OCI-LY1 (cell line): Measurements from ENCODE around the gene DDA1.

ENCODE experiments used
- H2AFZ ChIP-seq: fragments of 200-600 bp; sonication (generic), shearing (Covaris generic); 2 replicates; pipeline ENCODE4 v1.6.0; 2014; ENCODE audit warnings: antibody characterized with exemption, mild to moderate bottlenecking, low read length
- H3F3A ChIP-seq: fragments of 200-600 bp; sonication (generic), shearing (Covaris generic); 2 replicates; pipeline ENCODE4 v1.6.0; 2014; ENCODE audit warnings: mild to moderate bottlenecking, antibody characterized with exemption, low read length, moderate library complexity; ENCODE audit not compliant: insufficient read depth
- H3K27ac ChIP-seq: fragments of 200-600 bp; sonication (generic); 2 replicates; pipeline ENCODE4 v1.5.1; 2014; ENCODE audit warnings: low read length, mixed run types, mild to moderate bottlenecking, low read depth; ENCODE audit not compliant: poor library complexity, severe bottlenecking
- H3K27me3 ChIP-seq: fragments of 200-600 bp; sonication (generic); 2 replicates; pipeline ENCODE4 v1.6.0; 2014; ENCODE audit warnings: antibody characterized with exemption, mild to moderate bottlenecking, low read length, moderate library complexity; ENCODE audit not compliant: insufficient read depth
- H3K36me3 ChIP-seq: fragments of 200-600 bp; sonication (generic); 2 replicates; pipeline ENCODE4 v1.6.1; 2014; ENCODE audit warnings: mild to moderate bottlenecking, antibody characterized with exemption, low read length, moderate library complexity, mixed read lengths; ENCODE audit not compliant: insufficient read depth
- H3K4me1 ChIP-seq: fragments of 200-600 bp; sonication (generic); 2 replicates; pipeline ENCODE4 v1.5.1; 2014; ENCODE audit warnings: mild to moderate bottlenecking, low read length, moderate library complexity; ENCODE audit not compliant: insufficient read depth, severe bottlenecking
- H3K4me2 ChIP-seq: fragments of 200-600 bp; sonication (generic), shearing (Covaris generic); 2 replicates; pipeline ENCODE4 v1.6.1; 2014; ENCODE audit warnings: low read length
- H3K4me3 ChIP-seq: fragments of 200-600 bp; sonication (generic); 2 replicates; pipeline ENCODE4 v1.5.1; 2014; ENCODE audit warnings: low read length, low read depth, mild to moderate bottlenecking, mixed read lengths; ENCODE audit not compliant: poor library complexity, severe bottlenecking
- H3K79me2 ChIP-seq: fragments of 200-600 bp; shearing (Covaris generic); 2 replicates; pipeline ENCODE4 v1.6.1; 2016; ENCODE audit warnings: mixed run types, low read length, mixed read lengths; ENCODE audit not compliant: insufficient read depth
- H3K9ac ChIP-seq: fragments of 200-600 bp; sonication (generic), shearing (Covaris generic); 2 replicates; pipeline ENCODE4 v1.6.1; 2014; ENCODE audit warnings: mild to moderate bottlenecking, low read length, mixed read lengths
- H3K9me2 ChIP-seq: fragments of 200-600 bp; sonication (generic), shearing (Covaris generic); 2 replicates; pipeline ENCODE4 v1.6.1; 2014; ENCODE audit warnings: low read depth, mild to moderate bottlenecking, low read length, mixed read lengths
- H3K9me3 ChIP-seq: fragments of 200-600 bp; shearing (Covaris generic); 2 replicates; pipeline ENCODE4 v1.6.1; 2014; ENCODE audit warnings: low read length, mixed read lengths
- H4K20me1 ChIP-seq: fragments of 200-600 bp; sonication (generic), shearing (Covaris generic); 2 replicates; pipeline ENCODE4 v1.6.0; 2016; ENCODE audit warnings: mild to moderate bottlenecking, low read length; ENCODE audit not compliant: insufficient read depth
- CTCF ChIP-seq: fragments of 200-600 bp; sonication (generic), shearing (Covaris generic); IDR thresholded peaks from 2 replicates; pipeline ENCODE4 v1.5.1; 2017; ENCODE audit warnings: mild to moderate bottlenecking, antibody characterized with exemption, low read length, moderate library complexity, mixed read lengths
- EZH2 ChIP-seq: fragments of 200-600 bp; sonication (generic), shearing (Covaris generic); IDR thresholded peaks from 2 replicates; pipeline ENCODE4 v1.8.0; 2017; ENCODE audit warnings: borderline replicate concordance, mixed run types, mild to moderate bottlenecking, antibody characterized with exemption, low read length, moderate library complexity, mixed read lengths

Gene DDA1

GRCh38 chr19:17347361-17347760, 38.0 kb downstream of the DDA1 start:
- Histone ChIP-seq H4K20me1 (no peaks in the 10 kb centered on the region), H3K9ac (no peak overlapping the region), H3F3A (no peaks in the 10 kb centered on the region; the same call in 1 of the 2 replicates)

DNA sequence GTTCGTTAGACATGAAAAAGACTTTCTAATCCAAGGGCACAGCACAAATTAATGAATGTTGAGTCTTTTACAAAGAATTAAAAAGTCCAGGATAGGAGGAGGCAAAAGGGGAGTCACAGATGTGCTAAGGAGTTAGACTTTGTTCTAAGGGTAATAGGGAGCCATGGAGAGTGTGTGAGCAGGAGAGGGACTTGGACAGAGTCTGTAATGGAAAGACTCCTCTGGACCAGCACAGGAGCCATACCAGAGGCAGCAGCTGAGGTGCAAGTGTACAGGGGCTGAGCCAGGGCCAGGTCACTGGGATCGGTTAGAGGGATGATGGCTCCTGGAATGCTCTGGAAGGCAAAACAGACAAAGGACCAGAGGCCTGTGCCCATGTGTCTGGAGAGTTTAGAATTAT, 38.5 kb downstream of the DDA1 start:
- TF ChIP-seq CTCF = no peak
- TF ChIP-seq EZH2 = no peak
- no peak overlapping the region for H2AFZ ChIP-seq
- H3K27ac ChIP-seq = no peak overlapping the region

More at GRCh38 chr19:17347361-17347760, 38.0 kb downstream of the DDA1 start:
- Histone ChIP-seq H3K9me2 (no peaks in the 10 kb centered on the region), H3K9me3 (no peaks in the 10 kb centered on the region), H3K79me2 (no peaks in the 10 kb centered on the region), H2AFZ (no peak overlapping the region), H3K27me3 (peaks cover 7% of the 10 kb centered on the region; the same call in 1 of the 2 replicates), H3K36me3 (peaks cover 12% of the 10 kb centered on the region), H3K4me3 (no peak overlapping the region), H3K4me1 (peaks cover 4% of the 10 kb centered on the region), H3K27ac (no peak overlapping the region), H3K4me2 (no peak overlapping the region)
- TF ChIP-seq EZH2 (no peak), CTCF (no peak)

GRCh38 chr19:17348700-17349099, 39.3 kb downstream of the DDA1 start:
- Histone ChIP-seq H3F3A (no peaks in the 10 kb centered on the region; the same call in 1 of the 2 replicates), H4K20me1 (no peaks in the 10 kb centered on the region), H3K9me2 (no peaks in the 10 kb centered on the region), H3K4me1 (peaks cover 4% of the 10 kb centered on the region), H3K9ac (no peak overlapping the region), H3K36me3 (peaks cover 7% of the 10 kb centered on the region), H3K27me3 (peaks cover 7% of the 10 kb centered on the region; the same call in 1 of the 2 replicates), H3K79me2 (no peaks in the 10 kb centered on the region), H3K4me3 (no peak overlapping the region), H3K27ac (no peak overlapping the region), H2AFZ (no peak overlapping the region), H3K9me3 (no peaks in the 10 kb centered on the region), H3K4me2 (no peak overlapping the region)
- no peak for TF ChIP-seq EZH2
- TF ChIP-seq CTCF = no peak

More for the DNA sequence above, 38.5 kb downstream of the DDA1 start:
- Histone ChIP-seq H3K79me2 (no peaks in the 10 kb centered on the region), H3K9me2 (no peaks in the 10 kb centered on the region), H3K9ac (no peak overlapping the region), H3F3A (no peaks in the 10 kb centered on the region; the same call in 1 of the 2 replicates), H3K4me1 (peaks cover 4% of the 10 kb centered on the region), H3K9me3 (no peaks in the 10 kb centered on the region), H3K36me3 (peaks cover 7% of the 10 kb centered on the region), H4K20me1 (no peaks in the 10 kb centered on the region), H3K4me3 (no peak overlapping the region), H3K4me2 (no peak overlapping the region), H3K27me3 (peaks cover 7% of the 10 kb centered on the region; the same call in 1 of the 2 replicates)
